GM19351 (cell line): ENCODE measurements around the gene SUFU.
"Not testable (repeated sequence)": the region's sequence is repeated elsewhere in the genome, so short reads cannot be mapped to it uniquely, and the experiment has no call there.

Experiments
- ATAC-seq: cut with Tn5 transposase; IDR thresholded peaks from one replicate; pipeline ENCODE4 v1.9.1; 2021; ENCODE audit warnings: mild to moderate bottlenecking, moderate library complexity; ENCODE audit not compliant: unreplicated experiment

The SUFU gene

GRCh38 chr10:102503264-102504178 is at the start of gene SUFU:
Gene SUFU, plus strand, starts transcription at chr10:102503972. Its CDS starts 181 bp downstream, at chr10:102504153.
- ATAC-seq = peak; percentile 62

- not testable (repeated sequence) for ATAC-seq
Observed at GRCh38 chr10:102454662-102455487, 48.9 kb upstream of the SUFU start.

GRCh38 chr10:102455893-102456471 is 47.8 kb upstream of the SUFU start:
- ATAC-seq = no peak

GRCh38 chr10:102457591-102458150 is 46.1 kb upstream of the SUFU start:
- ATAC-seq = no peak

- no peak for ATAC-seq
Observed at GRCh38 chr10:102458656-102459055, 45.1 kb upstream of the SUFU start.

GRCh38 chr10:102460836-102461186 is 43.0 kb upstream of the SUFU start:
- ATAC-seq = peak; percentile 30

GRCh38 chr10:102461187-102462054 is 42.4 kb upstream of the SUFU start:
- peak; percentile 88 for ATAC-seq

GRCh38 chr10:102462512-102463054 is 41.2 kb upstream of the SUFU start:
- no peak for ATAC-seq

- ATAC-seq = no peak
Observed at GRCh38 chr10:102463983-102464382, 39.8 kb upstream of the SUFU start.

- ATAC-seq = no peak
Observed at GRCh38 chr10:102465466-102465865, 38.3 kb upstream of the SUFU start.

- ATAC-seq = no peak
Observed at GRCh38 chr10:102467318-102467717, 36.5 kb upstream of the SUFU start.

GRCh38 chr10:102467971-102468438 is 35.8 kb upstream of the SUFU start:
- no peak for ATAC-seq

- ATAC-seq = no peak
Observed at GRCh38 chr10:102468683-102469082, 35.1 kb upstream of the SUFU start.

- ATAC-seq = no peak
Observed at GRCh38 chr10:102470579-102471546, 32.9 kb upstream of the SUFU start.

- no peak for ATAC-seq
Observed at GRCh38 chr10:102473445-102474331, 30.1 kb upstream of the SUFU start.

- ATAC-seq = no peak
Observed at GRCh38 chr10:102475451-102476040, 28.2 kb upstream of the SUFU start.

GRCh38 chr10:102476466-102477141 is 27.2 kb upstream of the SUFU start:
- no peak for ATAC-seq
